PC-9 (cell line): Measurements from ENCODE around the gene ARHGAP10.

ENCODE experiments used
- CTCF ChIP-seq: fragments of 200-600 bp; sonication (generic); conservative IDR thresholded peaks from 2 replicates; pipeline ENCODE4 v1.6.1; 2017; ENCODE audit warnings: mixed run types, antibody characterized with exemption, mild to moderate bottlenecking, moderate library complexity
- EZH2 ChIP-seq: fragments of 200-600 bp; sonication (generic); IDR thresholded peaks from 2 replicates; pipeline ENCODE4 v1.8.0; 2017; ENCODE audit warnings: antibody characterized with exemption, low read depth

GRCh38 chr4:147831551-147832171 lies 99.8 kb downstream of the ARHGAP10 start:
- TF ChIP-seq CTCF = no peak
- TF ChIP-seq EZH2 = no peak
